ENCODE measurements around the gene U2AF2. TPM values are rescaled to one million over a fixed set of nuclear protein-coding genes. Genes with fewer than 3 reads are reported as not detected.
A peak's percentile ranks its signal among the peaks of the same experiment; 100 is the strongest.

The U2AF2 gene
- total RNA-seq, 1 donor from 2014 or later = 219 TPM

- DNase-seq (ENCODE audit: low spot score) = peak; percentile 39
- TF ChIP-seq CTCF (IDR thresholded peaks at IDR 0.05; ENCODE audit: unreplicated experiment) = no peak
- H3K4me3 Mint-ChIP-seq (ENCODE audit: unreplicated experiment) = peak overlapping the region; percentile 83
- peaks cover 27% of the 10 kb centered on the region for H3K27me3 Mint-ChIP-seq (ENCODE audit: unreplicated experiment)
- peaks cover 24% of the 10 kb centered on the region for H3K4me1 Mint-ChIP-seq (ENCODE audit: unreplicated experiment)
- H3K36me3 Mint-ChIP-seq (ENCODE audit: low read depth, unreplicated experiment) = peaks cover 53% of the 10 kb centered on the region
- peak overlapping the region; percentile 81 for H3K27ac Mint-ChIP-seq (ENCODE audit: unreplicated experiment)
- no peaks in the 10 kb centered on the region for H3K9me3 Mint-ChIP-seq (ENCODE audit: unreplicated experiment)
These were observed 15.6 kb downstream of the U2AF2 start for GRCh38 chr19:55670280-55671053.

- Mint-ChIP-seq H3K27ac (ENCODE audit: unreplicated experiment) (peak overlapping the region; percentile 81), H3K9me3 (ENCODE audit: unreplicated experiment) (no peaks in the 10 kb centered on the region), H3K4me3 (ENCODE audit: unreplicated experiment) (peak overlapping the region; percentile 83)
These were observed 16.2 kb downstream of the U2AF2 start for GRCh38 chr19:55671054-55671378.

GRCh38 chr19:55672418-55672817, 17.6 kb downstream of the U2AF2 start:
- no peak for DNase-seq (ENCODE audit: low spot score)
- Mint-ChIP-seq H3K36me3 (ENCODE audit: low read depth, unreplicated experiment) (peaks cover 52% of the 10 kb centered on the region), H3K27ac (ENCODE audit: unreplicated experiment) (peak overlapping the region; percentile 72), H3K27me3 (ENCODE audit: unreplicated experiment) (peaks cover 33% of the 10 kb centered on the region), H3K9me3 (ENCODE audit: unreplicated experiment) (no peaks in the 10 kb centered on the region), H3K4me1 (ENCODE audit: unreplicated experiment) (peaks cover 38% of the 10 kb centered on the region), H3K4me3 (ENCODE audit: unreplicated experiment) (peak overlapping the region; percentile 78)
- no peak for TF ChIP-seq CTCF (IDR thresholded peaks at IDR 0.05; ENCODE audit: unreplicated experiment)

More at GRCh38 chr19:55671054-55671378, 16.2 kb downstream of the U2AF2 start:
- DNase-seq (ENCODE audit: low spot score) = no peak
- Mint-ChIP-seq H3K36me3 (ENCODE audit: low read depth, unreplicated experiment) (peaks cover 55% of the 10 kb centered on the region), H3K4me1 (ENCODE audit: unreplicated experiment) (peaks cover 25% of the 10 kb centered on the region), H3K27me3 (ENCODE audit: unreplicated experiment) (peaks cover 33% of the 10 kb centered on the region)
- no peak for TF ChIP-seq CTCF (IDR thresholded peaks at IDR 0.05; ENCODE audit: unreplicated experiment)

GRCh38 chr19:55673465-55673864, 18.6 kb downstream of the U2AF2 start:
- Mint-ChIP-seq H3K4me3 (ENCODE audit: unreplicated experiment) (peak overlapping the region; percentile 63), H3K36me3 (ENCODE audit: low read depth, unreplicated experiment) (peaks cover 51% of the 10 kb centered on the region), H3K9me3 (ENCODE audit: unreplicated experiment) (no peaks in the 10 kb centered on the region), H3K4me1 (ENCODE audit: unreplicated experiment) (peaks cover 48% of the 10 kb centered on the region), H3K27ac (ENCODE audit: unreplicated experiment) (peak overlapping the region; percentile 92), H3K27me3 (ENCODE audit: unreplicated experiment) (peaks cover 33% of the 10 kb centered on the region)
- TF ChIP-seq CTCF (IDR thresholded peaks at IDR 0.05; ENCODE audit: unreplicated experiment) = no peak
- no peak for DNase-seq (ENCODE audit: low spot score)

GRCh38 chr19:55673889-55674288, 19.1 kb downstream of the U2AF2 start:
- Mint-ChIP-seq H3K4me1 (ENCODE audit: unreplicated experiment) (peaks cover 52% of the 10 kb centered on the region), H3K27ac (ENCODE audit: unreplicated experiment) (peak overlapping the region; percentile 92), H3K9me3 (ENCODE audit: unreplicated experiment) (no peaks in the 10 kb centered on the region), H3K27me3 (ENCODE audit: unreplicated experiment) (peaks cover 33% of the 10 kb centered on the region), H3K4me3 (ENCODE audit: unreplicated experiment) (peak overlapping the region; percentile 63), H3K36me3 (ENCODE audit: low read depth, unreplicated experiment) (peaks cover 56% of the 10 kb centered on the region)
- no peak for TF ChIP-seq CTCF (IDR thresholded peaks at IDR 0.05; ENCODE audit: unreplicated experiment)
- DNase-seq (ENCODE audit: low spot score) = no peak
